ENCODE measurements around the gene BRPF3. TPM values are rescaled to one million over a fixed set of nuclear protein-coding genes. Genes with fewer than 3 reads are reported as not detected.

BRPF3 gene
- total and polyA plus RNA-seq, 10 of the 15 experiments (the other 5 are each of a cell fraction or from before 2014, with no cell fraction given): 2.3 to 16.1 (median 6.7) TPM

DNA sequence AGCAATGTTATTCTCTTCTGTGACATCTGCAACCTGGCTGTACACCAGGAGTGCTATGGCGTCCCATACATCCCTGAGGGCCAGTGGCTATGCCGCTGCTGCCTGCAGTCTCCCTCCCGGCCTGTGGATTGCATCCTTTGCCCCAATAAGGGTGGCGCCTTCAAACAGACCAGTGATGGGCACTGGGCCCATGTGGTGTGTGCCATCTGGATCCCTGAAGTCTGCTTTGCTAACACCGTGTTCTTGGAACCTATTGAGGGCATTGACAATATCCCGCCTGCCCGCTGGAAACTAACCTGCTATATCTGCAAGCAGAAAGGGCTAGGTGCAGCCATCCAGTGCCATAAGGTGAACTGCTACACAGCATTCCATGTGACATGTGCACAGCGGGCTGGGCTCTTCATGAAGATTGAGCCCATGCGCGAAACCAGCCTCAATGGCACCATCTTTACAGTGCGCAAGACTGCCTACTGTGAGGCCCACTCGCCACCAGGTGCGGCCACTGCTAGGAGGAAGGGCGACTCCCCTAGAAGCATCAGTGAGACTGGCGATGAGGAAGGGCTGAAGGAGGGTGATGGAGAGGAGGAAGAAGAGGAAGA lies 4.6 kb downstream of the BRPF3 start:
- CTCF ChIA-PET: no interaction called here
- DNase-seq (ENCODE audit: low read depth, low spot score) (no peak), ATAC-seq (no peak), FAIRE-seq (no peak)
- no peak overlapping the region for H3K4me3 ChIP-seq
- H3K79me2 ChIP-seq (ENCODE audit: control insufficient read depth, insufficient read depth, low read length): no peaks in the 10 kb centered on the region; the same call in 1 of the 2 replicates
- SMC1A ChIA-PET (ENCODE audit: uncharacterized antibody, unreplicated experiment): interaction anchor here (1.2 kb wide), 1 partner anchor 8 kb away, joined by 4 read pairs; no protein-coding TSS in a partner anchor
- no peak overlapping the region for H2AFZ ChIP-seq (ENCODE audit: control insufficient read depth, low read depth, low read length)
- no peaks in the 10 kb centered on the region for H4K20me1 ChIP-seq (ENCODE audit: control insufficient read depth, insufficient read depth)
- H3K27ac ChIP-seq (ENCODE audit: control insufficient read depth, insufficient read depth): no peak overlapping the region
- WGBS (ENCODE audit: insufficient coverage, insufficient replicate concordance, low lambda C conversion rate, missing lambda C conversion rate): 87% methylated on average over 15 of the region's 15 CpGs
- in situ Hi-C loops (cut with MboI) (no loop called here), intact Hi-C loops (cut with micrococcal nuclease; ENCODE audit: unreplicated experiment) (no loop called here)
- RAD21 ChIA-PET (ENCODE audit: unreplicated experiment): no interaction called here
- H3K9ac ChIP-seq (ENCODE audit: control insufficient read depth, insufficient read depth, low read length): no peak overlapping the region
- peaks cover 18% of the 10 kb centered on the region for H3K4me1 ChIP-seq (ENCODE audit: control insufficient read depth, insufficient read depth, low read length)
- H3K36me3 ChIP-seq (ENCODE audit: control insufficient read depth in 2 of 2, insufficient read depth in 2 of 2, low read length in 1 of 2): peaks cover 7 to 13% of the 10 kb centered on the region in 2 experiments; a peak in 3 of 4 replicates
- no peak overlapping the region for H3K4me2 ChIP-seq (ENCODE audit: control insufficient read depth, insufficient read depth)
- no TSS peak for BruUV-seq (replicated peaks)
- TF ChIP-seq NR2F1 (conservative IDR thresholded peaks at IDR 0.05) (no peak), MYB (IDR thresholded peaks at IDR 0.05; ENCODE audit: borderline replicate concordance, low read depth, low read length) (no peak), JUND (IDR thresholded peaks at IDR 0.05; ENCODE audit: low read depth, low read length) (no peak), SRF (IDR thresholded peaks at IDR 0.05; ENCODE audit: low read depth in 2 of 2, low read length in 2 of 2) (no peak), EGR1 (IDR thresholded peaks at IDR 0.05; ENCODE audit: borderline replicate concordance in 1 of 2, low read depth in 2 of 2, low read length in 2 of 2) (no peak), MTA2 (IDR thresholded peaks at IDR 0.05; ENCODE audit: low read depth) (no peak), KDM1A (IDR thresholded peaks at IDR 0.05; ENCODE audit: borderline replicate concordance) (no peak), IRF4 (IDR thresholded peaks at IDR 0.05; ENCODE audit: low read depth, low read length) (no peak), ZSCAN29 (IDR thresholded peaks at IDR 0.05) (no peak), CHD2 (IDR thresholded peaks at IDR 0.05; ENCODE audit: borderline replicate concordance, low read depth, low read length) (no peak), HDGF (IDR thresholded peaks at IDR 0.05) (no peak), NRF1 (conservative IDR thresholded peaks at IDR 0.05; ENCODE audit: low read depth, low read length) (no peak), YY1 (IDR thresholded peaks at IDR 0.05; ENCODE audit: low read depth, low read length) (no peak), TAF1 (IDR thresholded peaks at IDR 0.05; ENCODE audit: borderline replicate concordance, low read depth, low read length) (no peak), CBX3 (IDR thresholded peaks at IDR 0.05; ENCODE audit: borderline replicate concordance, low read depth) (no peak), NFYB (IDR thresholded peaks at IDR 0.05; ENCODE audit: insufficient read depth, low read depth, low read length) (no peak)
- TF ChIP-seq, protein P1, sequence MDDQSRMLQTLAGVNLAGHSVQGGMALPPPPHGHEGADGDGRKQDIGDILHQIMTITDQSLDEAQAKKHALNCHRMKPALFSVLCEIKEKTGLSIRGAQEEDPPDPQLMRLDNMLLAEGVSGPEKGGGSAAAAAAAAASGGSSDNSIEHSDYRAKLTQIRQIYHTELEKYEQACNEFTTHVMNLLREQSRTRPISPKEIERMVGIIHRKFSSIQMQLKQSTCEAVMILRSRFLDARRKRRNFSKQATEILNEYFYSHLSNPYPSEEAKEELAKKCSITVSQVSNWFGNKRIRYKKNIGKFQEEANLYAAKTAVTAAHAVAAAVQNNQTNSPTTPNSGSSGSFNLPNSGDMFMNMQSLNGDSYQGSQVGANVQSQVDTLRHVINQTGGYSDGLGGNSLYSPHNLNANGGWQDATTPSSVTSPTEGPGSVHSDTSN (IDR thresholded peaks at IDR 0.05; ENCODE audit: insufficient replicate concordance, low read depth, low read length): no peak
- TF ChIP-seq, protein P2, sequence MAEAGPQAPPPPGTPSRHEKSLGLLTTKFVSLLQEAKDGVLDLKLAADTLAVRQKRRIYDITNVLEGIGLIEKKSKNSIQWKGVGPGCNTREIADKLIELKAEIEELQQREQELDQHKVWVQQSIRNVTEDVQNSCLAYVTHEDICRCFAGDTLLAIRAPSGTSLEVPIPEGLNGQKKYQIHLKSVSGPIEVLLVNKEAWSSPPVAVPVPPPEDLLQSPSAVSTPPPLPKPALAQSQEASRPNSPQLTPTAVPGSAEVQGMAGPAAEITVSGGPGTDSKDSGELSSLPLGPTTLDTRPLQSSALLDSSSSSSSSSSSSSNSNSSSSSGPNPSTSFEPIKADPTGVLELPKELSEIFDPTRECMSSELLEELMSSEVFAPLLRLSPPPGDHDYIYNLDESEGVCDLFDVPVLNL (IDR thresholded peaks at IDR 0.05; ENCODE audit: low read depth, low read length): no peak
- no peaks in the 10 kb centered on the region; the same call in 2 of the 3 replicates for H3K9me3 ChIP-seq (replicated peaks; ENCODE audit: control insufficient read depth, insufficient read depth, low read length)
- POLR2A ChIA-PET: no interaction called here
- H3K27me3 ChIP-seq (replicated peaks in 1 of 2; ENCODE audit: control insufficient read depth in 2 of 2, insufficient read depth in 2 of 2, low read length in 1 of 2): no peaks in the 10 kb centered on the region

Measured in GM12878 (cell line).